OCI-LY1 (cell line): ENCODE data around the gene ADD1.

Experiments
- CTCF ChIP-seq: fragments of 200-600 bp; sonication (generic), shearing (Covaris generic); IDR thresholded peaks from 2 replicates; pipeline ENCODE4 v1.5.1; 2017; ENCODE audit warnings: mild to moderate bottlenecking, antibody characterized with exemption, low read length, moderate library complexity, mixed read lengths
- EZH2 ChIP-seq: fragments of 200-600 bp; sonication (generic), shearing (Covaris generic); IDR thresholded peaks from 2 replicates; pipeline ENCODE4 v1.8.0; 2017; ENCODE audit warnings: borderline replicate concordance, mixed run types, mild to moderate bottlenecking, antibody characterized with exemption, low read length, moderate library complexity, mixed read lengths

GRCh38 chr4:2944091-2944482 is 100.4 kb downstream of the ADD1 start:
- TF ChIP-seq CTCF (no peak), EZH2 (no peak)
